ENCODE data around the gene CENPN. TPM values are rescaled to one million over a fixed set of nuclear protein-coding genes. Genes with fewer than 3 reads are reported as not detected.

Gene CENPN
- total RNA-seq, 1 experiment from 2014 or later = 78.6 TPM

- Mint-ChIP-seq H3K4me1 (peaks cover 2 to 3% of the 10 kb centered on the region in 2 experiments; a peak in 1 of 4 replicates), H3K9me3 (no peaks in the 10 kb centered on the region), H3K4me3 (no peak overlapping the region), H3K27me3 (ENCODE audit: low read depth) (no peaks in the 10 kb centered on the region; the same call in 1 of the 2 replicates), H3K27ac (no peak overlapping the region), H3K36me3 (ENCODE audit: insufficient read depth in 1 of 3, low read depth in 3 of 3) (peaks cover 6 to 21% (median 7%) of the 10 kb centered on the region in 3 experiments; a peak in 5 of 7 replicates)
- Histone ChIP-seq H4K20me1 (ENCODE audit: control insufficient read depth, insufficient read depth, insufficient read length) (no peaks in the 10 kb centered on the region), H3K79me1 (ENCODE audit: insufficient read depth, low read depth, low read length, poor library complexity, severe bottlenecking) (no peaks in the 10 kb centered on the region), H2BK20ac (ENCODE audit: low read depth, low read length, poor library complexity, severe bottlenecking) (no peak overlapping the region), H3K9me3 (ENCODE audit: control insufficient read depth, low read depth, low read length) (no peaks in the 10 kb centered on the region), H3K14ac (ENCODE audit: insufficient read depth, low read length) (no peak overlapping the region), H3K27me3 (ENCODE audit: insufficient read depth, low read length) (no peaks in the 10 kb centered on the region), H2AFZ (ENCODE audit: low read length) (no peak overlapping the region), H2BK120ac (ENCODE audit: low read depth, low read length, poor library complexity, severe bottlenecking) (no peak overlapping the region), H3K56ac (ENCODE audit: insufficient read length, low read depth, low read length) (no peak overlapping the region), H3K18ac (ENCODE audit: insufficient read length, low read depth, low read length) (no peak overlapping the region), H2BK15ac (ENCODE audit: low read depth, low read length) (no peak overlapping the region), H4K91ac (ENCODE audit: insufficient read length, low read depth, low read length) (no peak overlapping the region), H2BK12ac (ENCODE audit: insufficient read length, low read depth, low read length) (no peak overlapping the region), H2AK5ac (ENCODE audit: insufficient read length, low read length) (no peak overlapping the region), H3K79me2 (ENCODE audit: insufficient read depth, low read length) (no peaks in the 10 kb centered on the region), H3K23me2 (ENCODE audit: insufficient read length, low read depth, low read length, poor library complexity, severe bottlenecking) (peaks cover 8% of the 10 kb centered on the region), H3K9ac (ENCODE audit: extremely low read depth, insufficient read length, low read length) (no peak overlapping the region), H4K5ac (ENCODE audit: insufficient read length, low read depth, low read length) (no peak overlapping the region), H3K23ac (ENCODE audit: insufficient read length, low read depth, low read length) (no peak overlapping the region), H3K4me1 (ENCODE audit: insufficient read depth, low read length) (no peaks in the 10 kb centered on the region), H3K4ac (ENCODE audit: low read depth, low read length) (no peak overlapping the region), H3T11ph (ENCODE audit: low read length) (no peak overlapping the region), H4K8ac (replicated peaks; ENCODE audit: insufficient read length, low read depth, low read length) (no peak overlapping the region), H3K4me2 (ENCODE audit: insufficient read depth, insufficient read length, low read length) (no peak overlapping the region), H3K27ac (ENCODE audit: insufficient read length, low read depth, low read length) (no peak overlapping the region), H2BK5ac (ENCODE audit: insufficient read length, low read length) (no peak overlapping the region)
- WGBS (ENCODE audit: extremely low coverage, insufficient read length, low lambda C conversion rate) = no CpG with 5 or more reads among the region's 1 CpG
- DNase-seq = no peak
- no peak for TF ChIP-seq CTCF (conservative IDR thresholded peaks at IDR 0.05)
These were observed 73.2 kb downstream of the CENPN start for GRCh38 chr16:81080233-81080632.
